Hepatocyte (in vitro differentiated cells): ENCODE results near the gene TTLL3. TPM values are rescaled to one million over a fixed set of nuclear protein-coding genes. Genes with fewer than 3 reads are reported as not detected.

Experiments
- DNase-seq: peaks from one replicate; pipeline ENCODE4 v3.0.0-alpha.2; 2016; ENCODE audit warnings: low spot score
- H2AFZ ChIP-seq: fragments of 200-600 bp; sonication (generic); 2 replicates; pipeline ENCODE4 v1.6.0; 2016; ENCODE audit warnings: antibody characterized with exemption, mild to moderate bottlenecking
- H3K27ac ChIP-seq: fragments of 200-600 bp; sonication (generic); 2 replicates; pipeline ENCODE4 v1.5.1; 2016; ENCODE audit warnings: mild to moderate bottlenecking
- H3K27me3 ChIP-seq: fragments of 200-600 bp; sonication (generic); 2 replicates; pipeline ENCODE4 v1.6.1; 2016
- H3K36me3 ChIP-seq: fragments of 200-600 bp; sonication (generic); replicated peaks from 2 replicates; pipeline ENCODE4 v1.5.1; 2016; ENCODE audit warnings: low read depth; ENCODE audit not compliant: insufficient read depth
- H3K4me1 ChIP-seq: fragments of 200-600 bp; sonication (generic); 2 replicates; pipeline ENCODE4 v1.5.1; 2016; ENCODE audit warnings: mild to moderate bottlenecking, moderate library complexity; ENCODE audit not compliant: insufficient read depth
- H3K4me2 ChIP-seq: fragments of 200-600 bp; sonication (generic); 2 replicates; pipeline ENCODE4 v1.6.0; 2016
- H3K4me3 ChIP-seq: fragments of 200-600 bp; sonication (generic); 2 replicates; pipeline ENCODE4 v1.5.1; 2016; ENCODE audit warnings: mild to moderate bottlenecking
- H3K79me2 ChIP-seq: fragments of 200-600 bp; sonication (generic); 2 replicates; pipeline ENCODE4 v1.6.0; 2017; ENCODE audit warnings: mild to moderate bottlenecking
- H3K9me2 ChIP-seq: fragments of 200-600 bp; sonication (generic); replicated peaks from 2 replicates; pipeline ENCODE4 v1.6.0; 2017; ENCODE audit warnings: mild to moderate bottlenecking; ENCODE audit not compliant: insufficient read depth
- H3K9me3 ChIP-seq: fragments of 200-600 bp; sonication (generic); 2 replicates; pipeline ENCODE4 v1.5.1; 2016; ENCODE audit warnings: low read depth, mild to moderate bottlenecking
- H4K20me1 ChIP-seq: fragments of 200-600 bp; sonication (generic); 2 replicates; pipeline ENCODE4 v1.6.0; 2016; ENCODE audit warnings: mild to moderate bottlenecking; ENCODE audit not compliant: insufficient read depth, poor library complexity, severe bottlenecking
- EZH2 ChIP-seq: fragments of 200-600 bp; sonication (generic); IDR thresholded peaks from 2 replicates; pipeline ENCODE4 v1.6.1; 2016; ENCODE audit warnings: antibody characterized with exemption, mild to moderate bottlenecking, borderline replicate concordance
- EZH2phosphoT487 ChIP-seq: fragments of 200-600 bp; sonication (generic); IDR thresholded peaks from one replicate; pipeline ENCODE4 v1.6.1; 2018; ENCODE audit warnings: antibody characterized with exemption, mild to moderate bottlenecking, low read depth, moderate library complexity; ENCODE audit not compliant: unreplicated experiment, severe bottlenecking
- WGBS: methylation state at CpG from one replicate; pipeline ENCODE4 v1.1.6; 2016; ENCODE audit warnings: low lambda C conversion rate; ENCODE audit errors: missing lambda C conversion rate; 5-methylcytosine and 5-hydroxymethylcytosine counted together
- polyA plus RNA-seq: library from polyadenylated mRNA; unstranded; fragments of >200 nt; fragmentation: Nextera tagmentation; extraction: Ambion mirVana; gene quantifications from 2 replicates; pipeline ENCODE4 v1.2.1, GENCODE V29; 2016
- total RNA-seq: library from RNA; depleted of rRNA; stranded (reverse); fragments of >200 nt; gene quantifications from 2 replicates; pipeline ENCODE4 v1.2.3, GENCODE V29; 2014
- TF ChIP-seq, protein P1 (sequence below): fragments of 200-600 bp; sonication (generic); IDR thresholded peaks from 2 replicates; pipeline ENCODE4 v1.5.1; 2016; ENCODE audit warnings: antibody characterized with exemption, mild to moderate bottlenecking; ENCODE audit not compliant: poor library complexity

TTLL3 gene, protein sequence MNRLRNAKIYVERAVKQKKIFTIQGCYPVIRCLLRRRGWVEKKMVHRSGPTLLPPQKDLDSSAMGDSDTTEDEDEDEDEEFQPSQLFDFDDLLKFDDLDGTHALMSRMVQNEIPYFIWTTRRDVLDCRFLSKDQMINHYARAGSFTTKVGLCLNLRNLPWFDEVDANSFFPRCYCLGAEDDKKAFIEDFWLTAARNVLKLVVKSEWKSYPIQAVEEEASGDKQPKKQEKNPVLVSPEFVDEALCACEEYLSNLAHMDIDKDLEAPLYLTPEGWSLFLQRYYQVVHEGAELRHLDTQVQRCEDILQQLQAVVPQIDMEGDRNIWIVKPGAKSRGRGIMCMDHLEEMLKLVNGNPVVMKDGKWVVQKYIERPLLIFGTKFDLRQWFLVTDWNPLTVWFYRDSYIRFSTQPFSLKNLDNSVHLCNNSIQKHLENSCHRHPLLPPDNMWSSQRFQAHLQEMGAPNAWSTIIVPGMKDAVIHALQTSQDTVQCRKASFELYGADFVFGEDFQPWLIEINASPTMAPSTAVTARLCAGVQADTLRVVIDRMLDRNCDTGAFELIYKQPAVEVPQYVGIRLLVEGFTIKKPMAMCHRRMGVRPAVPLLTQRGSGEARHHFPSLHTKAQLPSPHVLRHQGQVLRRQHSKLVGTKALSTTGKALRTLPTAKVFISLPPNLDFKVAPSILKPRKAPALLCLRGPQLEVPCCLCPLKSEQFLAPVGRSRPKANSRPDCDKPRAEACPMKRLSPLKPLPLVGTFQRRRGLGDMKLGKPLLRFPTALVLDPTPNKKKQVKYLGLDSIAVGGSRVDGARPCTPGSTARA
- 20.5 and 21.5 TPM in 2 replicates for total RNA-seq
- 27.4 and 52.2 TPM in 2 replicates for polyA plus RNA-seq

DNA sequence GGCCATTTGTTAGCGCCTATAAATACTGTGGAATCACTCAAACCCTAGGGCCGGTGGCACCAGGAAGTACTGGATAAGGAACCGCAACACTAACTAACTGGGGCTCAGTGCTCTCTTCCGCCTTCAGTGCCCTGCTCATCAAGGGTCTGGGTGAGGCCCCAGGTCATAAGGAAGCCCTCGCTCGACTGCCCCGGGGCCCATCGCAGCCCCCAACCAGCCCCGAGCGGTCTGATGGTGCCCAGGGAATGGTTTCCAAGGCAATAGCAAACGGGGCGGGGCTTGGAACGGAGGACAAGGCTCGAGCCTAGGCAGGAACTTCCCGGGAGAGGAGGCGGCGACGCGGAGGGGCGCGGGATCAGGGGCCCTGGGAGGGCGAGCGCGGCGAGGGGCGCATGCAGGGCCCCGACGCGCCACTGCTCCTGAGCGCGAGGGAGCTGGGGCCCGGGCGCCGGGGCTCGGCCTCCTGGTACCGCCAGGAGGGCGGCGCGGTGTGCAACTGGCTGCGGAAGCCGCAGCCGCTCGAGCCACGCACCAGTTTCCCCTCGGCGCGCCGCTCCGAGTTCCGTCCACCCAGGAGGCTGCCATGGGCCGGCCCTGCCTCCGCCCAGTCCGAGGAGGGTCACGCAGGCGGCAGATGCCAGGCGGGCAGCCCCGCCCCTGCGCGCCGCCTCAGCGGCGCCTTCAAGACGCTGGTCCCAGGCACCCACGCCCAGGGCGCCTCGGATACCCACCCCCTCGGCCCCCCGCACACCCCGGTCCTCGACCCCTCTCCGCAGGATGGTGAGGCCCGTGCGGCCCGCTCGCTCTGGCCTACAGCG, at the start of gene TTLL3:
TTLL3 (plus strand) TSS at position 648 of the 818 bp plus-strand sequence. CDS start 400 bp downstream, outside the sequence.
- H3K4me3 ChIP-seq = peak within 1 kb of the TSS; percentile 14
- peak within 1 kb of the TSS; percentile 86 for H3K27ac ChIP-seq
- H3K4me1 ChIP-seq = peaks cover 14% of the 10 kb centered on the region
- no peaks in the 10 kb centered on the region for H3K36me3 ChIP-seq
- H4K20me1 ChIP-seq = no peaks in the 10 kb centered on the region
- no peaks in the 10 kb centered on the region for H3K9me3 ChIP-seq
- 2% methylated on average over 30 of the region's 76 CpGs for WGBS
- no peaks in the 10 kb centered on the region for H3K79me2 ChIP-seq
- H2AFZ ChIP-seq = peak within 1 kb of the TSS; percentile 32
- DNase-seq = peak; percentile 83
- no peaks in the 10 kb centered on the region for H3K27me3 ChIP-seq
- TF ChIP-seq EZH2phosphoT487 = no peak
- TF ChIP-seq, protein P1, sequence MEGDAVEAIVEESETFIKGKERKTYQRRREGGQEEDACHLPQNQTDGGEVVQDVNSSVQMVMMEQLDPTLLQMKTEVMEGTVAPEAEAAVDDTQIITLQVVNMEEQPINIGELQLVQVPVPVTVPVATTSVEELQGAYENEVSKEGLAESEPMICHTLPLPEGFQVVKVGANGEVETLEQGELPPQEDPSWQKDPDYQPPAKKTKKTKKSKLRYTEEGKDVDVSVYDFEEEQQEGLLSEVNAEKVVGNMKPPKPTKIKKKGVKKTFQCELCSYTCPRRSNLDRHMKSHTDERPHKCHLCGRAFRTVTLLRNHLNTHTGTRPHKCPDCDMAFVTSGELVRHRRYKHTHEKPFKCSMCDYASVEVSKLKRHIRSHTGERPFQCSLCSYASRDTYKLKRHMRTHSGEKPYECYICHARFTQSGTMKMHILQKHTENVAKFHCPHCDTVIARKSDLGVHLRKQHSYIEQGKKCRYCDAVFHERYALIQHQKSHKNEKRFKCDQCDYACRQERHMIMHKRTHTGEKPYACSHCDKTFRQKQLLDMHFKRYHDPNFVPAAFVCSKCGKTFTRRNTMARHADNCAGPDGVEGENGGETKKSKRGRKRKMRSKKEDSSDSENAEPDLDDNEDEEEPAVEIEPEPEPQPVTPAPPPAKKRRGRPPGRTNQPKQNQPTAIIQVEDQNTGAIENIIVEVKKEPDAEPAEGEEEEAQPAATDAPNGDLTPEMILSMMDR = no peak
- TF ChIP-seq EZH2 = no peak
- H3K9me2 ChIP-seq = no peaks in the 10 kb centered on the region
- H3K4me2 ChIP-seq = peak within 1 kb of the TSS; percentile 93

DNA sequence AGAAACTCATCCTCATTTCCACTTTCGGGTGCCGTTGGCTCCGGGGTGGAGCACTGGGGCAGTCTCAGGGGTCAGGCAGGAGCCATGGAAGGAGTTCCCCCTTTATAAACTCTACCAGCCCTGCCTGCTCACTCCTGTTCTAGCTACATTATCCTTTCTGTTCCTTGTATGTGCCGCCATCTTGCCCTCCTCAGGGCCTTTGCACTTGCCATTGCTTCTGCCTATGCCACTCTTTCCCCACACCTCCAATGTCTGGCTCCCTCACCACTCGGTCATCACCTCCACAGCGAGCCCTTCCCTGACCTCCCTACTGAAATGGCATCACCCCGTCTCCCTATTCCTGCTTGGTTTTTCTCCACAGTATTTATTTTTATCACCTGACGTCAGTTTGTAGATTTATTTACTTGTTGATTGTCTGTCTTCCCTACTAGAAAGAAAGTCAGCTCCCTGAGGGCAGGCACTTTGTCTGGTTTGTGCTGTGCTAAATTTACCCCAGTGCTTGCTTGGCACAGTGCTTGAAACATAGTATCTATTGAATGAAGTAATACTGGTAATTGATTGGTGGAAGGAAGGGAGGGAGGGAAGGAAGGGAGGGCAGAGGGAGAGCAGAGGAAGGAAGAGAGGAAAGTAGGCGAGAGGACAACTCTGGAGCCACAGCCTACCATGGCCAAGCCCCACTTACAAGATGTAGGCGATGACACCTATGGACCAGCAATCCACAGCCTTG, 49.1 kb upstream of the TTLL3 start:
- Histone ChIP-seq H3K36me3 (no peaks in the 10 kb centered on the region), H3K9me2 (no peaks in the 10 kb centered on the region), H3K4me2 (no peak overlapping the region), H3K4me3 (no peak overlapping the region), H3K79me2 (no peaks in the 10 kb centered on the region), H3K4me1 (no peaks in the 10 kb centered on the region), H3K27ac (no peak overlapping the region), H4K20me1 (no peaks in the 10 kb centered on the region), H2AFZ (no peak overlapping the region), H3K27me3 (no peaks in the 10 kb centered on the region), H3K9me3 (no peaks in the 10 kb centered on the region)
- 98% methylated on average over 10 of the region's 10 CpGs for WGBS
- TF ChIP-seq, protein P1 = no peak
- TF ChIP-seq EZH2phosphoT487 (no peak), EZH2 (no peak)
- no peak for DNase-seq

DNA sequence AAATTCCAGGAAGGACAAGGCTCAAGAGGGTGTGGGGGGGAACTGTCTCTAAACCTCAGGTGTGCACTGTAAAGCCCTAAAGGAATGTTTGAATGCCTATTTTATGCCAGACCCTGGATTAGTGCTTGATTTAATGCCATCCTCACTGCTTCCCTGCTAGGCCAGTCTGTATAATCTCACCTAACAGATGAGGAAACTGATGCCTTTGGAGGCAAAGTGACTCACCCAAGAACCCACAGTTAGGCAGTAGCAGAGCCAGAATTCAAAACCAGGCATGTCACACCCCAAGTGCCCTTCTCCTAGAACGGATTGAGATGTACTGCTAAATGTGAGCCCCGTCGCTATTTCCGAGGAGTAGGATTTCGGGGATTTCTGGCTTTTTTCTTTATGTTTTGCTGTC, 48.1 kb upstream of the TTLL3 start:
- H3K36me3 ChIP-seq = no peaks in the 10 kb centered on the region
- H3K9me3 ChIP-seq = no peaks in the 10 kb centered on the region
- WGBS = 94% methylated on average over 5 of the region's 5 CpGs
- no peak overlapping the region for H2AFZ ChIP-seq
- H3K27ac ChIP-seq = no peak overlapping the region
- H3K4me1 ChIP-seq = no peaks in the 10 kb centered on the region
- TF ChIP-seq, protein P1 = no peak
- no peak for TF ChIP-seq EZH2phosphoT487
- no peak for TF ChIP-seq EZH2
- no peaks in the 10 kb centered on the region for H3K27me3 ChIP-seq
- no peak overlapping the region for H3K4me2 ChIP-seq
- no peaks in the 10 kb centered on the region for H4K20me1 ChIP-seq
- H3K9me2 ChIP-seq = no peaks in the 10 kb centered on the region
- no peak for DNase-seq
- no peaks in the 10 kb centered on the region for H3K79me2 ChIP-seq
- H3K4me3 ChIP-seq = no peak overlapping the region
